ENCODE data around the gene ANOS1.

DNA sequence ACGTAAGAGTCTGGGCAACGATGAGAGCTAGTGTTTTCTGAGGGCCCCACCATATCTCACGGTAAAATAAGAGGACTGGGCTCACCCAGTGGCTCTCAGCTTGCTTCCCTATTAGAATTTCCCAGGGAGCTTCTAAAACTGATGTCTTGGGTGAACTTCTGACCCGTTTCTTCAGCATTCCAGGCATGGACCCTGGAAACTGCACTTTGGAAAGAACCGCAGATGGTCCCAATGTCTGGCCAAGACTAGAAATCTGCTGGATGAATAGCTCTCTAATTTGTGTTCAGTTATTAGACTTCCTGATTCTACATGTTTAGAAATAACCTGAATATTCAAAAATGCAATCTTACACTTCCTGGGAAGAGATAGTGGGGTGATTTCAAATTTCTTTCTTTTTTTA lies 127.8 kb downstream of the ANOS1 start:
- TF ChIP-seq, protein P1, sequence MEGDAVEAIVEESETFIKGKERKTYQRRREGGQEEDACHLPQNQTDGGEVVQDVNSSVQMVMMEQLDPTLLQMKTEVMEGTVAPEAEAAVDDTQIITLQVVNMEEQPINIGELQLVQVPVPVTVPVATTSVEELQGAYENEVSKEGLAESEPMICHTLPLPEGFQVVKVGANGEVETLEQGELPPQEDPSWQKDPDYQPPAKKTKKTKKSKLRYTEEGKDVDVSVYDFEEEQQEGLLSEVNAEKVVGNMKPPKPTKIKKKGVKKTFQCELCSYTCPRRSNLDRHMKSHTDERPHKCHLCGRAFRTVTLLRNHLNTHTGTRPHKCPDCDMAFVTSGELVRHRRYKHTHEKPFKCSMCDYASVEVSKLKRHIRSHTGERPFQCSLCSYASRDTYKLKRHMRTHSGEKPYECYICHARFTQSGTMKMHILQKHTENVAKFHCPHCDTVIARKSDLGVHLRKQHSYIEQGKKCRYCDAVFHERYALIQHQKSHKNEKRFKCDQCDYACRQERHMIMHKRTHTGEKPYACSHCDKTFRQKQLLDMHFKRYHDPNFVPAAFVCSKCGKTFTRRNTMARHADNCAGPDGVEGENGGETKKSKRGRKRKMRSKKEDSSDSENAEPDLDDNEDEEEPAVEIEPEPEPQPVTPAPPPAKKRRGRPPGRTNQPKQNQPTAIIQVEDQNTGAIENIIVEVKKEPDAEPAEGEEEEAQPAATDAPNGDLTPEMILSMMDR (IDR thresholded peaks at IDR 0.05): no peak
- TF ChIP-seq ATF2 (CRISPR knock-in tag; IDR thresholded peaks at IDR 0.05; ENCODE audit: borderline replicate concordance, low read depth): no peak
- TF ChIP-seq FOXK1 (CRISPR knock-in tag; IDR thresholded peaks at IDR 0.05): no peak
- no peak for TF ChIP-seq FOXJ3 (CRISPR knock-in tag; IDR thresholded peaks at IDR 0.05; ENCODE audit: borderline replicate concordance)
- no peak for TF ChIP-seq JUN (CRISPR knock-in tag; IDR thresholded peaks at IDR 0.05)
- TF ChIP-seq ATF1 (CRISPR knock-in tag; IDR thresholded peaks at IDR 0.05): no peak
